NCI-H2107 treated with DMSO at 0.1 percent for 48 hours (cell line): ENCODE data around the gene CEP85.
"Not testable (repeated sequence)": the region's sequence is repeated elsewhere in the genome, so short reads cannot be mapped to it uniquely, and the experiment has no call there.

Source experiments
- DNase-seq: peaks from one replicate; lab custom pipeline; 2025; ENCODE audit not compliant: unreplicated experiment; lab: John Stamatoyannopoulos, UW

CEP85 gene

GRCh38 chr1:26224606-26225005 lies 9.4 kb upstream of the CEP85 start:
- no peak for DNase-seq

- no peak for DNase-seq
These were observed 8.8 kb upstream of the CEP85 start for GRCh38 chr1:26225033-26225831.

- not testable (repeated sequence) for DNase-seq
These were observed 3.3 kb upstream of the CEP85 start for GRCh38 chr1:26230682-26231081.

GRCh38 chr1:26234644-26235370 lies 807 bp downstream of the CEP85 start:
- DNase-seq, result peak; percentile 25

GRCh38 chr1:26237230-26237966 lies 3.4 kb downstream of the CEP85 start:
- DNase-seq, result no peak

GRCh38 chr1:26239936-26240335 lies 5.9 kb downstream of the CEP85 start:
- DNase-seq, result no peak

- no peak for DNase-seq
These were observed 18.7 kb downstream of the CEP85 start for GRCh38 chr1:26252718-26253117.

- no peak for DNase-seq
These were observed 20.4 kb downstream of the CEP85 start for GRCh38 chr1:26254404-26254803.

GRCh38 chr1:26257222-26257621 lies 23.2 kb downstream of the CEP85 start:
- DNase-seq, result no peak

- no peak for DNase-seq
These were observed 25.0 kb downstream of the CEP85 start for GRCh38 chr1:26259005-26259404.

- no peak for DNase-seq
These were observed 25.6 kb downstream of the CEP85 start for GRCh38 chr1:26259578-26259977.

- DNase-seq, result no peak
These were observed 29.2 kb downstream of the CEP85 start for GRCh38 chr1:26263212-26263611.

- no peak for DNase-seq
These were observed 31.4 kb downstream of the CEP85 start for GRCh38 chr1:26265405-26265804.

- no peak for DNase-seq
These were observed 34.5 kb downstream of the CEP85 start for GRCh38 chr1:26268290-26269197.

GRCh38 chr1:26269198-26269550 lies 35.2 kb downstream of the CEP85 start:
- no peak for DNase-seq

- no peak for DNase-seq
These were observed 40.9 kb downstream of the CEP85 start for GRCh38 chr1:26274801-26275425.

- DNase-seq, result peak; percentile 56
These were observed 41.8 kb downstream of the CEP85 start for GRCh38 chr1:26275580-26276431.

- no peak for DNase-seq
These were observed 42.4 kb downstream of the CEP85 start for GRCh38 chr1:26276432-26276838.

- DNase-seq, result no peak
These were observed 43.3 kb downstream of the CEP85 start for GRCh38 chr1:26277261-26277661.
